HG03457 (cell line): ENCODE data around the gene ARL4D.
"Not testable (repeated sequence)": the region's sequence is repeated elsewhere in the genome, so short reads cannot be mapped to it uniquely, and the experiment has no call there.

ENCODE experiments used
- ATAC-seq: cut with Tn5 transposase; IDR thresholded peaks from one replicate; pipeline ENCODE4 v1.9.1; 2021; ENCODE audit warnings: moderate number of reproducible peaks; ENCODE audit not compliant: unreplicated experiment

Gene ARL4D

DNA sequence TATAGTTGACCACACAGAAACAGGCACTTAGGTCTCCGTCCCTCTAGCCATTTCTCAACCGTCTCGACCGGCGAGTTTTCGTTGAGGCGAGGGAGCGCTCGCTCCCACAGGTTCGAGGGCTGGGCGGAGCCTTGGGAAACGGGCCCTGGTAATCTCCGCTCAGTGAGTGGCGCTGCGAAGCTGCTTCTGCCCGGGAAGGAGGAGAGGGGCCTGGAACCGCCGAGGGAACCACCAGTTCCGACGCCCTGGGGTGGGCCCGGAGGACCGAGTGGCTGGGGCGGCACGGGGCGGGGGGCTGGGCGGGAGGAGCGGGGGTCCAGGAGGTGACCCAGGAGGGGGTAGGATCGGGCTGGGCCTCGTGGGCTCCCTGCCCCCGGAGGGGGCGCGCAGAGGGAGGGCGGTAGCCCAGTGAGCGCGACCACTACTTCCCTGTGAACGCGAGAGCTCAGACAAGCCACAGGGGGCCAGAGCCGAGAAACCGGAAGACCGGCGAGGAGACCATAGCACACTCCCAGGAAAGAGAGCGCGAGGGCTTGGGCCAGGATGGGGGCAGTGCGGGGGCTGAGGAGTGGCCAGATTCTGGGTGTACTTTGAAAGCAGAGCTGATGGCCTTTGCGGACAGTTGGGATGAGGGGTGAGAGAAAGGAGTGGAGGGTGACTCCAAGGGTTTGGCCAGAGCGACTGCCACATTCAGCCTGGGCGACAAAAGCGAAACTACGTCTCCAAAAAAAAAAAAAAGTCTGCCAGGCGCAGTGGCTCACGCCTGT lies 29.9 kb upstream of the ARL4D start:
- peak; percentile 14 for ATAC-seq

DNA sequence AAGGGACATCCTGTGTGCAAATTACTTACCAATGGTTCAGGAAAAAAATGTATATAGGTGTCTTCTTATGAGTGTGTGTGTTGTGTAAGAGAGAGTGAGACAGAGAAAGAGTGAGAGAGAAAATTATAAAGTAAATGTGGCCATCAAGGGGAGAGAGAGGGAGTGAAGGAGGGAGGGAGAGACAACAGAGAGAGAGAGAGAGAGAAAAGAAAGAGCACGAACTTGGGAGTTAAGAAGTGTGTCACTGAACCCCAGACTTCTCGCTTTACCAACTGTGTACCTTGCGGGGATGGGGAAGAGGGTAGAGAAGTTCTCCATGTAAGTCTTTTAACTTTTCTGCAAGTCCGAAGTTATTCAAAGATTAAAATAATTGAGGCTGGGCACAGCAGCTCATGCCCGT lies 28.8 kb upstream of the ARL4D start:
- ATAC-seq = no peak

DNA sequence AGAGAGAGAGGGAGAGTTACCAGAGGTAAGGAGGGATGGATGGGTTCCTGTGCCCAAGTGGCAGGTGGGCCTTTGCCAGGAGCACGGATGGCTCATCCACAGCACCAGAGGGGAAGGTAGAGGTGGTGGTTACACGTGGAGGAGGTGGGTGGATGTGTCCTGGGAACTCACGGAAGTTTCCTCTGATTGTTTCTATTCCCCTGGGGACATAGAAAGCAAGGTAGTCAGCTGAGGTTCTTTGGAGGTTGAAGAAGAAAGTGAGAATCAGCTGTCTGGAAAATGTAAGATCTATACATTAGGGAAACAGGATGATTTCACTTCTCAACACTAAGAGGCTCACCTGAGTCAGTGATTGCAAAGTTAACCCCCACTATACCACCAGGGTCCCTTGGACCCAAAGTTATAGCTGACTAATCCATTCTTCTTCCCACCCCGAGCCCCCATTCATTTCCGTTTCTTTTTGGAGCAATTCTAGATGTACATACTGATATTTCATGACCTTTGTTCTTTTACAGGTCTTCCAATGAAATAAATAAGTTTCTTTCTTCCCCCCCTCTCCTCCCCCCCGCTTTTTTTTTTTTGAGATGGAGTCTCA lies 27.5 kb upstream of the ARL4D start:
- ATAC-seq = no peak

DNA sequence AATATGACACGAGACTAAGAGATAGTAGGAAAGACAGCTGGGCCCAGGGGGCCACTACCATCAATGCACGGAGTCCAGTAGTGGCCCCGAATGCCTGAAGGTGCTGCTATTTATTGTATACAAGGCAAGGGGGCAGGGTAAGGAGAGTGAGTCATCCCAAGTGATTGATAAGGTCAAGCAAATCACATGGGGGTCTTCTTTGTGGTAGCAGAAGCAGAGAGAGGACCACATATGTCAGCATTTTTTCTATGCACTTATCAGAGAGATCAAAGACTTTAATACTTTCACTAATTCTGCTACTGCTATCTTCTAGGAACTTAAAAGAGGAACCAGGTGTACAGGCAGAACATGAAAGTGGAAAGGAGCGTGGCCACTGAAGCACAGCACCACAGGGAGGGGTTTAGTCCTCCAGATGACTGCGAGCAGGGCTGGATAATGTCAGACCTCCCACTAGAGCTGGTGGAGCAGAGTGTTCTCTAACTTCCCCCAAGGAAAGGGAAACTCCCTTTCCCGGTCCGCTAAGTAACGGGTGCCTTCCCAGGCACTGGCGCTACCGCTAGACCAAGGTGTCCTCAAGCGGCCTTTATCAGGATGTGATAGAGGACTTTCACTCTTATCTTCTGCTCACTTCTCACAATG lies 26.4 kb upstream of the ARL4D start:
- ATAC-seq = no peak

DNA sequence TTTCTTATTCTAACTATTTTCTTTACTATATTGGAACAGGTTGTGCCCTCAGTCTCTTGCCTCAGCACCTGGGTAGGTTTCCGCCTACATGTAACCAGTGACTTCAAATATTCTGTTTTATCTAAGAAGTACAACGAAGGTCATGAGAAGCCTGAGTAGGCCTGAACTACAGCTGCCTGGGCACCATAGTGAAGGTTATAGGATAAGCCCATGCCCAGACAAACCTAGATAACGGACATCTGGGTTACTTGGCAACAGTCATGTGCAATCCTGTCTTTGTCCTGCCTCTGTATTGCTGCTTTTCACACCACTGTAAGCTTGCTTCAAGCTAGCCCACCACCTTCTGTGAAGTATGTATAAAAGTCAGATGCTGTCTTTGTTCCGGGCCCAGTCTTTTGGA lies 25.4 kb upstream of the ARL4D start:
- ATAC-seq = no peak

DNA sequence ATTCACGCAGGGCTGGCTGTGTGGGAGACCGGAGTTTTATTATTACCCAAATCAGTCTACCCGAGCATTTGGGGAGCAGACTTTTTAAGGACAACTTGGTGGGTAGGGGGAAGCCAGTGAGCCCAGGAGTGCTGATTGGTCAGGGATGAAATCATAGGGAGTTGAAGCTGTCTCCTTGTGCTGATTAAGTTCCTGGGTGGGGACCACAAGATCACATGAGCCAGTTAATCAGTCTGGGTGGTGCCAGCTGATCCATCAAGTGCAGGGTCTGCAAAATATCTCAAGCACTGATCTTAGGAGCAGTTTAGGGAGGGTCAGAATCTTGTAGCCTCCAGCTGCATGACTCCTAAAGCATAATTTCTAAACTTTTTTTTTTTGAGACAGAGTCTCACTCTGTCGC lies 22.9 kb upstream of the ARL4D start:
- not testable (repeated sequence) for ATAC-seq

DNA sequence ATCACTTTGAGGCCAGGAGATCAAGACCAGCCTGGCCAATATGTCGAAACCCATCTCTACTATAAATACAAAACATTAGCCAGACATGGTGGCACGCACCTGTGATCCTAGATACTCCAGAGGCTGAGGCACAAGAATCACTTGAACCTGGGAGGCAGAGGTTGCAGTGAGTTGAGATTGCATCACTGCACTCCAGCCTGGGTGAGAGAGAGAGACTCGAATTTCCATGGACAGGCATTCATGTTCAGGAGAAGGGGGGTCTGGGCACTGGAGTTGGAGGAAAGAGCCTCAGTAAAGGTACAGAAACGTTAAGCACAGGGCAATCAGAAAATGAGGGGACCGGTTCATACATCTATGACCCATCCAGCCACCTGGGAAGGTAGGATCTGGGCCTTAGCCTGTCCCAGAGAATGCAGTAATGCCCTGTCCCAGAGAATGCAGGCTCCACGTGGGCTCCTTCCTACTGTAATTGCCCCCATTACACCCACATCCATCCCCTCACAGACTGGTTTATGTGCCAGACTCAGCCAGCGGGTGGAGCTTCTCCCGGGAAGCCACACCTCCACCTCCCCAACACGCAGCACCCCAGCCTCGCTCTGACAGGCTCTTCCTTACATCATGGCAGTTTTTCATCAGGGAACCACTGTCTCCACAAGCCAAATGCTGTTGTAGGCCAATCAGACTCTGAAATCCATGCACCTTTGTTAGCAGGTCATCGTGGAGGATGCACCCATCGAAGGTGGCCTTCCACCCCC lies 21.6 kb upstream of the ARL4D start:
- no peak for ATAC-seq

DNA sequence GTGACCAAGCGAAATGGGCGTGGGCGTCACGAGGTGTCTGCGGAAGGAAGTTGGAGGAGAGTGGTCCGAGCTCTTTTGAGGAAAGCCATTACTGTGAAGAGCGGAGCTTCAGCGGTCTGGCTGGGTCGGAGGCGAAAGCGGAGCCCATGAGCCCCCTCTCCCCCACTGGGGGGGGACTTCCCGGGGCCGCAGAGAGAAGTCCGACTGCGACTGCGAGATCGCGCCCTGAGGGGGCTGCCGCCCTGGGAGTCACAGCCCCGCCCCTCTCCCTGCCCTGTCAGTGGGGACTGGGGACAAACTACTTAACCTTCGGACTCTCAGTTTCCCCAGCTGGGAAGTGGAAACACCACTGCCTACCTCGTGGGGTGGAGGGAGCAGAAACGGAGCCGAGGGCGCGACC lies 20.0 kb upstream of the ARL4D start:
- ATAC-seq = no peak

DNA sequence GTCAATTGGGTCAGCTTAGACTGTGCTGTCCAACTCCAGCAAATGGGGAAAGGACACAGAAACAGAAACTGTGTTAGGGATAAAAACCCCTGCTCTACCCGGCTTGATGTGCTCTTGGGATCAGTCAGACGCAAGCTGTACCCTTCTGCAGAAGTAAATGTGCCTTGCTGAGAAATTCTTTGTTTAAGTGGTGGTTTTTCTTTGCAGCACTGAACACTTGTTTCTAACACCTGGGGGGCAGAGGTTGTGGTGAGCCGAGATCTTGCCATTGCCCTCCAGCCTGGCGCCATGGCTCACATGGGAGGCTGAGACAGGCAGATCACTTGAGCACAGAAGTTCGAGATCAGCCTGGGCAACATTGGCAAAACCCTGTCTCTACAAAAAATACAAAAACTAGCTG lies 18.5 kb upstream of the ARL4D start:
- no peak for ATAC-seq

DNA sequence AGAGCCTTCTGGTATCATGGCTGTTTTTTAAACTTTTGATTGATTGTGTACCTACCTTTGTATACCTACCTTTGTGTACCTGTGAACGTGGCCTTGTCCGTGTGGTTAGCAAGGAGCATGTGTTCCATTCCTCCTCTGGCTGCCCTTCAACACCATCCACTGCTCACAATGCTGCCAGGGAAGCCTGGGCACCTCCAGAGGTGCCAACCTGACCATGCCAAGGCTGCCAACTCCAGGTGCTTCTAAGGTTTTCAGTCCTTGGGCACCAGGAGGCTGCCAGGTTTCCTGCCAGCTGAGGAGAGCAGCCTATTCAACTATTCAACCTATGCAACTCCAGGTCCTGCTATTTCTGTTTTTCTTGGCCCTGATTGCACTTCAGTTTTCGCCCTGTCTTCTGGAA lies 17.6 kb upstream of the ARL4D start:
- no peak for ATAC-seq

DNA sequence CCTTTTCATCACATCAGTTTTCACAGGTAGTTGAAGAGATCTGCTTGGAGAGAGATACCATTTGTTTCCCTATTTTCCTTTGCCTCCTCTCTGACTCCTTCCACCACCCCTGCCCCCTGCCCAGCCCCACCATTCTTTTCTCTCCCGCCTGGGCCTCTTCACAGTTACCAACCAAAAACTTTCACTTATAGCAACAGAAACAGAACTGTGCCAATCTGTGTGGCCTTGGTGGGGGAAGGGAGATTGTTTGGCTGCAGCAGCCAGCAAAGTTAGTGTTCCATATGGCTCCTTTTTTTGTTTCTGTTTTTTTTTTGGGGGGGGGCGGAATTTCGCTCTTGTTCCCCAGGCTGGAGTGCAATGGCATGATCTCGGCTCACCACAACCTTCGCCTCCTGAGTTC lies 17.2 kb upstream of the ARL4D start:
- no peak for ATAC-seq

DNA sequence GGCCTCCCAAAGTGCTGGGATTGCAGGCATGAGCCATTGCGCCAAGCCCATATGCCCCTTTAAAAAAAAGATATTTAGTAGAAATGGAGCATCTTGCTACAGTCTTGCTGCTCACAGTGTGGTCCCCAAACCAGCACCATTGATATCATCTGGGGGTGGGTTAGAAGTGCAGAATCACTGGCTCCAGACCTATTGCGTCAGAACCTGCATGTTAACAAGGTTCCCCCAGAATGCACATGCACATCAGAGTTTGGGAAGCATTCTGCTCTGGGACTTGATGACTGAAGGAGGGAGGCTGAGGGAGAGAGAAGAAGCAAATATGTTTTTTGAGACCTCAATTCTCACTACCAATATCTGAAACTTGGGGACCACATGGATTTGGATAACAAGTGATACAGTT lies 16.0 kb upstream of the ARL4D start:
- no peak for ATAC-seq

DNA sequence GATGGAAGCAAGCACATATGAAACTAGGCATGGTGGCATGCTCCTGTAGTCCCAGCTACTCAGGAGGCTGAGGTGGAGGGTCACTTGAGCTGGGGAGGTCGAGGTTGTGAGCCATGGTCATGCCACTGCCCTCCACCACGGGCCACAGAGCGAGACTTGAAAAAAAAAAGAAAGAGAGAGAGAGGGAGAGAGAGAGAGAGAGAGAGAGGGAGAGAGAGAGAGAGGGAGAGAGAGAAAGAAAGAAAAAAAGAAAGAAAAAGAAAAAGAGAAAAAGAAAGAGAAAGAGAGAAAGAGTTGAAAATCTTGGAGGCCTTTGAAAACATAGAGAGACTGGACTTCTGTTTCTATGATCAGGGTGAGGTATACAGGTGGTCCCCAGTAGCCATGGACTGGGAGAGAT lies 15.4 kb upstream of the ARL4D start:
- no peak for ATAC-seq

DNA sequence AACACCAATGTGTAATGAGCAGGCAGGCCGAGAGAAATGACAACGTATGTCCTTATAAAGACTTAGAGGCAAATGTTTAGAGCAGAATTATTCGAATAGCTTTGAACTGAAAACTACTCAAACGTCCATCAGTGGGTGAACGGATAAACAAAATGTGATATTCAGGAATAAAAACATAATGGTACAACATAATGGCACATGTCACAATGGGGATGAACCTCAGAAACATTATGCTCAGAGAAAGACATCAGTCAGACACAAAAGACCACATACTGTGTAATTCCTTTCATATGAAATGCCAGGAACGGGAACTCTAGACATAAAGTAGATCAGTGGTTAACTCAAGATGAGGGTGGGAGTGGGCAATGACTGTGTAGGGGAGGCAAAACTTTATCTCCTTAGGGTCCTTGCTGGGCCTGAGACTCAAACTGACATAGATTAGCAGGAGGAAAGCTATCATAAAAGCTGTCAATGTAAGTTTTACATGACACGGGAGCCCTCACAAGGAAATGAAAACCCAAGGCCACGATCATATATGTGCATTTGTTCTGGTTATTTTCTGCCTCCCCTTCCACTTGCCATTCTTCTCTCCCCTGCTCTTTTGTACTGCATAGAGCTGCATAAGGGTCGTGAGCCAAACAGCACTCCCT lies 14.8 kb upstream of the ARL4D start:
- no peak for ATAC-seq

DNA sequence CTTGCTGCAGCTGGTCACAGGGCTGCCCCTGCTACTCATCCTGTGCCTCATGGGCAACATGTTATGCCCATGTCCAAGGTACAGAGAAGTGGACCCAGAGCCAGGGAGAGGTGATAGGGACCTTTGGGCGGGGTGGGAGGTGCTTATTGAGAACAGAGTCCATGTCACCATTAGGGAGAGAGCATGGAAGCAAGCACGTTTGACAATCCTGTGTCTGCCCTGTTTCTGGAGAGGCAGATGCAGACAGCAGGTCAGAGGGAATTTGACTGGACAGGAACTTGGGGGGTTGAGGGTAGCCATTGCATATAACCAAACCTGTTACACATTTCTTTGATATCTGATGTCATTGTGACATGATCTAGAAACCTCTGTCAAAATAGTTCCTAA lies 14.3 kb upstream of the ARL4D start:
- no peak for ATAC-seq

DNA sequence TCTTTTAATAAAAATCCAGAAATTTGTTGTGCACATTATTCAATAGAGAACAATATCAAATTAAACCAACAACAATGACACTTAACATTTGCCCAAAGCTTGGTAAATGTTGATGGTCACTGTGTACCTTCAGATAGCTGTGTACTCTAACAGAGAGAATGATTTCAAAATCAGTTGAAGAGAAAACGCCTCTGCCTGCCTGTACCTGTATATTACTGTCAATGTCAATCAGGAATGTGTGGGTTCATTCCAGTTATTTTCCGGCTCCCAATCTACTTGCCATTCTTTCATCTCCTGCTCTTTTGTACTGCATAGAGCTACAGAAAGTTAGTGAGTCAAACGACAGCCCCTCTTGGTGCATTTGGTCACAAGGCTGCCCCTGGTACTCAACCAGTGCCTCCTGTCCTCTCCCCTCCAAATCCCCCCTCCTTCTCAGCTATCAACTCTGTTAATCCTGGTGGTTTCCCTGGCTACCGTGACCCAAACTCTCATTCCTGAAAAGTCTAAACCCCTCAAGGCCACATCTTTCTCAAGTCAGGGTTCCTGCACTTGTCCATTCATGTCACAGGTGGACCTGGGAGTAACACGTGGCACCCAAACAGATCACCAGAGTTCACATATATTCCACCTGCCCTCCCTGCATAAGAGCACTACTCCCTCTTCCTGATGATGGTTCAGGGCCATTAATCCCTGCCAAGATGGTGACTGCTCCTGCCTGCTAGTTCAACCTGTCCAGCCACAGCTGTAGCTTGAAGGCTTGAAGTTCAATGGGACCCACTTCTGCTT lies 13.6 kb upstream of the ARL4D start:
- no peak for ATAC-seq

DNA sequence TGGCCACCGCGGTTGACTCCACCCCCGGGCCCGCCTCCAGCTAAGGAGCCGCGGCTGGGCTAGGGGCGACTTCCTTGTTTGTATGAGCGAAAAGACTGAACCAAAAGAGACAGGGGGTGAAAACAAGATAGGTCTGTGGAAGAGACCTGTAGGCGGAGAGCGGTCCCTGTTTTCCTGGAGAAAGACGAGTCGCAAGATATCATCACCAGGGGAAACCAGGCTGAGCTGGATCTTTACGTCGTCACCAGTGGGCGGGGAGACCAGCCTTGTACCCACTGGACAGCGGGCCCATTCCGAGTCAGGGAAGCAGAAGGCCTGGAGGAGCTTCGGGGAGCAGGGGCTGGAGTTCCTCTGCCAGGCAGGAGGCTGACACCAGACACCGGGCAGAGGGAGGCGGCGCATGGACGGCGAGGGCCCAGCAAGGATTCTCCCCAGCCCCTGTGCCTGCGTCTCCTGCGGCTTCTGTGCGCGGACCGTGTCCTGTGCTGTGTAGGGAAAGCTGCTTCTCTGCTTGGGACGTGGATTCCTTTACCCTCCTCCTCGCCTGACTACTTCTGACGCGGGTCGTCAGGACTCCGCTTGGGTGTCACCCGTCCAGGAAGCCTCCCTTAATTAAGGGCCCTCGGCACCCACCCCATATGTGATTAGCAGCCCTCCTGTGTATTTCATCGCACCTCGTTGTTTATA lies 10.3 kb upstream of the ARL4D start:
- peak; percentile 42 for ATAC-seq

DNA sequence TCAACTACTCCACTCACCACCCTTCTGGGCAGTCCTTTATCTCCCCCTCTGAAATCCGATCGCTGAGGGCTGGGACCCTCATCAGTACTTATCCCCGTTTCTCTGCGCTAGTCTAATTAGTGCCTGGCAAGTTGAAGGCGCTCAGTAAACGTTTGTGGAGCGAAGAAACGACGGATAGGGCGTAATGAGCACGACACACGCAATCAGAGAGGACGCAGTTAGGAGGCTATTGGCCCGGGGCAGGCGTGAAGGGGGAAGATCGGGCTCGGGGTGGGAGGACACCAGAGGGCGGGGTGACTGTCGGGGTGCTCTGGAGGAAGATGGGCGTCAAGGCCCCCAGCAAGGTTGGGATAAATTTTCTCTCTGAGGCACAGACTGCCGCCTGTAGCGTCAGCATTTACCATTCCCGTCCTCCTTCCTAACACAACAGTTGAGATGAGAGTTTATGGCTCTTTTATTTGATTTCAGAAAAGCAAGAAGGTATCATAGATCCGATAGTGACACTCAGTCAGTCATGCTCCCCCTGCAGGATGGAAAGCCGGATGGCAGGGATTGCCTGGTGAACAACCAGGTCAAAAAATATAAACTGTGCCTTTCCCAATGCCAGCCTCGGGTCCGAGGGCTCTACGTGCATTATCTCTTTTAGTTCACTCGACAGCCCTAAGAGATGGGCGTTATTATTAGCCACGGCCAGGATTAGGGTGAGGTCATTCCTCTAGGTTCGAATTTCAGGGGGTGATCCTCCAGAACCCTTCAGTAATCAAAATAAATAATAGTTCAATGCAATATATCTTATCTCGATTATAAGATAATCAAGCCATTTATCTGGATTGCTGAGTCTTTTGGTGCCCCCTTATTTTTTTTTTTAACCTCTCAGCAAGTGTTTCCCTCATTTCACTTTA lies 9.5 kb upstream of the ARL4D start:
- no peak for ATAC-seq

DNA sequence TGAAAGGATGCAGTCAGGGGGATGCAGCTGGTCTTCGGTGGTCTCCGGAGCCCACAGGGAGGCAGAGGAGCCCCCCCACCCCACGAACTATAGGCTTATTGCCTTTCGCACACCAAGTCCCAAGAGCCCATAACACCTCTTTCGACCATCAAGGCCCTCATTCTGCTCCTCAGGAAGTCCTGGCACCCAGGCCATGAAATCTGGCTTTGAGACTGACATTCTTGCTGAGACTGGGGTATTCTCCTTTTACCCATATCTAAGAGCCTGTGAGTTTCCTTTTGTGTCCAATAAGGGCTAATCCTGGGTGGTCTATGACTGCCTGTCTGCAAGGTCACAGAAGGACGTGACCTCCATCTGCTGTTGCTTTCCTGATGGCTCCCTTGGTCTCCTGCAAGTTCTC lies 6.4 kb upstream of the ARL4D start:
- no peak for ATAC-seq
